ENCODE measurements around the gene HRH3. TPM values are rescaled to one million over a fixed set of nuclear protein-coding genes. Genes with fewer than 3 reads are reported as not detected.
A peak's percentile ranks its signal among the peaks of the same experiment; 100 is the strongest.

Gene HRH3
- total RNA-seq, 1 donor, result not detected

DNA sequence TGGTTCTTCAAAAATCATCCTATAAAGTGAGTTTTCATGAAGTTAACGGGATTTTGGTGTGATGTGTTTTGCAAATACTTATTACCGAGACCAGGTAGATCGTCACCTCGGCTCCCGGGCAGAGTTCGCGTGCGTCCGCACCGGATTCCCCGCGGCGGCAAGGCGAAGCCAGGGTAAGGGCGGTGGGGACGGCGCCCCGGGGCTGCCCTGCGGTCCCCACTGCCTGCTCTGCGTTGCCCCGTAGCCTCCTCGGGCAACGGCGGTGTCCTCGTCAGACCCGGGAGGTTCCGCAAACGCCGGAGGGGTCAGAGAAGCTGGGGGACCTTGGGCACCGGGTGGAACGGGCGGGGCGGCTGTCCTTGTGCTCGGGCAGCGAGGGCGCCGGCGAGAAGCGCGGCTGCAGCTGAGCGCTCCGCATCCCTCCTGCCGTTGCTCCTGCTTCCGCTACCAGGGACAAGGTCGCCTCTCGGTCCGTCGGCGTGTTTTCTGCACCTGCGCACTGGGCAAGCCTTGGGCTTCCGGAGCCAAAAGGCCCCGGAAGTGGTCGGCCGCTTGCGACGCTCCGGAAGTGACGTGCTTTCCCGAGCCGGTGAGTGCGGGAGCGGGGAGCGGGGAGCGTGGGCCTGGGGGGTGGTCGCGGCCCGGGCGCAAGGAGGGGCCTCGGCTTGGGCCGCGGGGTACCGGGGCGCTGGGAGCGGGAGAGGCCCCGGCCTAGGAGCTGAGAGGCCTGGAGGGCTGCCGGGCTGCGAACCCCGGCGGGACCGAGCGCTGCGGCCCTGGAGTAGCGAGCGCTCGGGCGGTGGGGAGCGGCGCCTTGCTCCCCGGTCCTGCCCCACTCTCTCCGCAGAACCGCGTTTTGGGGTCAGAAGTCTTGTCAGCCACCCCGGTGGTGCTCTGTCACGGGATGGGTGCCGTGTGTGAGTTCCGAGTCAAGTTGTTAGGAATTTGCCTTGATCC is 37.3 kb downstream of the HRH3 start, which contains the start of gene MTG2:
MTG2 (plus strand) TSS at position 560 of the 957 bp plus-strand sequence. CDS start 10,393 bp downstream, outside the sequence.
- peak; percentile 86 to 98 (median 96) for DNase-seq (ENCODE audit: low read depth in 2 of 3, low spot score in 2 of 3)

DNA sequence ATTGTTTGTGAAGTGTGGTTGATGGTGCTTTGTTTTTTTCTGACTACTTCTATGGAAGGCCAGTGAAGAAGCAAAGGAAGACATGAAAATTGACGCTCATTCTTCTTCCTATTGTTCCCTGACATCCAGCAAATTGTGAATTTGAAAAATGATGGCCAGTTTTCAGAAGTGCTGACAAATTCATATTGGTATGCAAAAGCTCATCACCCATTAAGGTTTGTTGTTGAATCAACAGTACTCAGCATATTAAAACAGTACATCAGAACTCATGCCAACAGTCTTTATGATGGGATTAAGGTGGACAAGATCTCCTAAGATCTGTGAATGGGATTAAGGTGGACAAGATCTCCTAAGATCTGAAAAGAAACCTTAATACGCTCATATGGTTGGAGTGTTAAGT is 38.3 kb downstream of the HRH3 start:
- DNase-seq (ENCODE audit: low read depth in 2 of 3, low spot score in 2 of 3), result no peak

DNA sequence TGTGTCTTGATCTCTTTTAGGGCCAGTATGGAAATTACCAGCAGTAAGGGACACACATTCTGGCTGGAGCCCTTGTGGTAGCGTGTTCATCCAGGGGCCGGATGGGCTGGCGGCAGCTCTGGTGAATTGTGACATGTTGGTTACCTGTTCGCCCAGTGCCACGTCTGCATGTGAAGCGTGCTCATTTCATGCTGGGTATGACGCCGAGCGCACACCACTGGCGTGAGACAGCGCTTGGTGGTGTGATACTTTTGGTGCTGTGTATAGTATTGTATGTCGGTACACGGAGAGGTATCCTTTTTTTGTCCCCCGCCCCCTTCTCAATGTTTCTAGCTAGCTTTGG is 40.9 kb downstream of the HRH3 start:
- DNase-seq (ENCODE audit: low read depth in 2 of 3, low spot score in 2 of 3), result no peak

GRCh38 chr20:62178316-62179161 is 41.5 kb downstream of the HRH3 start:
- DNase-seq (ENCODE audit: low read depth in 2 of 3, low spot score in 2 of 3), result no peak

GRCh38 chr20:62177307-62177706 is 42.8 kb downstream of the HRH3 start:
- DNase-seq (ENCODE audit: low read depth in 2 of 3, low spot score in 2 of 3), result no peak

DNA sequence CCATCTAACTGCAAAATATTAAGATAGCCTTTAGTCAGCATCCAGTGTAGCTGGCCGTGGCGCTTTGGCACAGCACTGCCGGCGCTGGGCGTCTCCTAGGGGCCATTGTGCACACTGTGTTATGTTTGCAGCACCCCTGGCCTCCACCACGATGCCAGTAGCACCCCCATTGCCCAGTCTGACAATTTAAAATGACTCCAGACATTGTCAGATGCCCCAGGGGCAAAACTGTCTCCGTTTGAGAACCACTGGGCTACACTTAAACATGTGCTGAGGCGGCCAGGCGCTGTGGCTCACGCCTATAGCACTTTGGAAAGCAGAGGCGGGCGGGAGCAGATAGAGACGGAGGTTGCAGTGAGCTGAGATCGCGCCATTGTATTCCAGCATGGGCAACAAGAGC is 43.2 kb downstream of the HRH3 start:
- DNase-seq (ENCODE audit: low read depth in 2 of 3, low spot score in 2 of 3), result no peak

DNA sequence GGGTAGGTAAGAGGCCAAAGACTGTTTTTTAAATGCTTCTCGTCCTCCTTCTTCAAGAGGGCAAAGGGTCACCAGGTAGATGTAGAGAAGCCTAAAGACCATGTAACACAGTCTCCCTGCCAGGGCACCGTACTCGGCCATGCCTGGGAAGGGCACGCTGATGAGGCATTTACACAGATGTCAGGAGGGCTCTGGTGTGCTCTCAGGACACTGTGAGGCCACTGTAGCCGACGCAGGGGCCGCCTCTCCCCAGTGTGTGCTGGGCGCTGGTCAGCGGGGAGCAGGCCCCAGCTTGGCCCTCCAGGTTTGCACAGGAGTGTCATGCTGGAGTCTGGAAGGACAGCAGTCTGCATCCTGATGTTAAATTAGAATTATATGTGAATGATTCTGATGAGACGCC is 44.4 kb downstream of the HRH3 start:
- DNase-seq (ENCODE audit: low read depth in 2 of 3, low spot score in 2 of 3), result no peak

DNA sequence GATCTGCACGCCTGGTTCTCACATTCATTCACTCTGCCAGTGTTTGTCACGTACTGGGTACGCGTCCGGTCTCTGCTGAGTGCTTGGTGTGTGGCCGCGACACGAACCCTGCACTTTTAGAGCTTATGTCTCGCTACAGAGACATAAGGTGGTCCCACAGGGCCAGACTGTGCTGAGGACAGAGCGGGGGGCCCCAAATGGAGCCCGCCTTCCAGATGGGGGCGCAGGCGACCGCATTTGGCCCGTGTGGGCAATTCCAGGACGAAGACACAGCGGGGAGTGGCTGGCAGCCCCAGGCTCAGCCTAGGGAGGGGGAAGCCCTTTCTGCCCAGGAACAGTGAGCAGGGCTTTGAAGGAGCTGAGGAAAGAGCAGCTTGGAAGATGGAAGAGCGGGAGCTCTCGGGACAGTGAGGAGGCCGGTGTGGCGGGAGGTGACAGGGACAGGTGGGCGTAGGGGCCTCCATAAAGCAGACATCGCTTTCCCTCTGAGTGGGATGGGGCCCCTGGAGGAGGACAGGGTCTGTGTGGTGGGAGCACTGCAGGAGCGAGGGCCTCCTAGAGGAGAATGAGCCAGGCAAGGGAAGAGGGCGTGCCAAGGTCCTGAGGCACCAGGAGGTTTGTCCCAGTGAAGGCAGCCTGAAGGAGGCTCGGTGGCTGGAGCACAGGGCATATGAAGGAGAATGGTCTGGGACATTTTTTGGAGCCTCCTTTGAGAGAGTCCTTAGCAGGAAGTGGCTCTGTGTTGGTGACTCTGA is 45.0 kb downstream of the HRH3 start:
- no peak for DNase-seq (ENCODE audit: low read depth in 2 of 3, low spot score in 2 of 3)

DNA sequence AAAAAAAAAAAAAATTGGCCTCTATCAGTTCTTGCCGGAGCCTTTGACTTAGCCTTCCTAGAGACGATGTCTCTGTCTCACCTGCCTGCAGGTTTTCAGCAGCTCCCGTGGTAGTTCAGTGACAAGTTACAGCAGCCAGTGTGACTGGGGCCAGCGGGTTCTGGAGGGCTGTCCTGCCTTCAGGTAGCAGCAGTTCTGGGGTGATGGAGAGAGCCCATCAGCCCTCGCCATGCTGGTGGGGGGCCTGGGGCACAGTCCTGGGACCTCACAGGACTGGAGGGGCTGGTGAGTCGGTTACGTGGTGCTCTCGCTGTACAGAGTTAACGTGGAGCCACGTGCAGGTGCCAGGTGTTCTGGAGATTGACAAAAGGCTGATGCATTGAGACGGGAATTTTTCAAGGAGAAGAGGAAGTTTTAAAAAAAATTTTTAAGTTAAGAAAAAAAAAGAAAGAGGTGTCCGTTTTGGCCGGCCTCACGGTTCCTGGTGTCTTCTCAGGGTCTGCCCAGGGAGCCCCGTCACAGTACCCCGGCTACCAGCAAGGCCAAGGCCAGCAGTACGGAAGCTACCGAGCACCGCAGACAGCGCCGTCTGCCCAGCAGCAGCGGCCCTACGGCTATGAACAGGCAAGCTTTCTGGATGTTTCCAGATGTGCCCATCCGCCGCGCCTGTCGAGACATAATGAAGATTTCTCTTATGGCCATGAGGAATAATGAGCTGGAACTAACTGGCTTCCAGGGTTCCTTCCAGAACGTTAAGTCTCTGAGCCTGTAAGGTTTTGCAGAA is 45.9 kb downstream of the HRH3 start:
- DNase-seq (ENCODE audit: low read depth in 2 of 3, low spot score in 2 of 3), result no peak

DNA sequence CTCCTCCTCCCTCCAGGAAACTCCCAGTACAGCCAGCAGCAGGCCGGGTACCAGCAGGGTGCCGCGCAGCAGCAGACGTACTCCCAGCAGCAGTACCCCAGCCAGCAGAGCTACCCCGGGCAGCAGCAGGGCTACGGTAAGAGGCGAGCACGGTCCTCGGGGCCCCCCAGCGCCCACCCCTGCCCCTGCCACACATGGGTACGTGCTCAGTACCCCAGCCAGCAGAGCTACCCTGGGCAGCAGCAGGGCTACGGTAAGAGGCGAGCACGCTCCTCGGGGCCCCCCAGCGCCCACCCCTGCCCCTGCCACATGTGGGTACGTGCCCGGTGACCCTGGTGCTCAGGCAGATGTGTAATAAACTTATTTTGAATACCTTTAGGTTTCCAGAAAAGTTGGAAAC is 47.4 kb downstream of the HRH3 start:
- DNase-seq (ENCODE audit: low read depth in 2 of 3, low spot score in 2 of 3), result no peak

DNA sequence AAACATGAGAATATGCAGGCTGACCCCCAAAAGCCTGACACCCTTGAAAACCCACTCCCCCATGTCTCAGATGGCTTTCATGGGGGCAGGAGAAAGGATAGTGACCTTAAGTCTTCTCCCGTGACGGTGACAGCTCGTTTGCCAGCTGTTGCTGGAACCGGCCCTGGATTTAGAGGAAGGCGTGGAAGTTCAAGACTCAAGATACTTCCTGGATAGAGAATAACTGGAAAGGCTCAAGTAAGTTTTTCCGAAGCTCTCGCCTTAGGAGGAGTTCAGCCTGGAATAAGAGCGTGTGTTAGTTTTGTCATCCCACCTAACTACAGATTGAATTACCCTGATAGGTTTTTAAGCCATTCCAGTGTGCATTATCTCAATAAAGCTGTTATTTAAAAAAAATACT is 48.8 kb downstream of the HRH3 start:
- DNase-seq (ENCODE audit: low read depth in 2 of 3, low spot score in 2 of 3), result no peak

DNA sequence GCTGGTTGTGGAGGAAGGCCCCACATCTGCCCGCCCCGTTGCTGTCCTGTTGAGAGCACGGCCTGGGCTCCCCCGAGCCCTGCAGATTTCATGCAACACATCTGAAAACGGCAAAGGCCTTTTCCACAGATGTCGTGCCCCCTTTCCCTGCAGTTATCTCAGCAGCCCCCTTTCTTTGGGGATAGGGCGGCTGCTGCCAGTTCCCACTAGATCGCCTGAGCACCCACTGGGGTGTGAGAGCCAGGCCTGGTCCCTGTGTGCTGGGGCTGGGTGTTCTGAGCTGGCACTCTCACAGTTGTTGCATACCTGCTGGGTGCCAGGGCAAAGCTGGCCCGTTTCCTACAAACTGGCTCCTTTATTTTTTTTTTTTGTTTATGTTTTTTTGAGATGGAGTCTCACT is 49.5 kb downstream of the HRH3 start:
- no peak for DNase-seq (ENCODE audit: low read depth in 2 of 3, low spot score in 2 of 3)

DNA sequence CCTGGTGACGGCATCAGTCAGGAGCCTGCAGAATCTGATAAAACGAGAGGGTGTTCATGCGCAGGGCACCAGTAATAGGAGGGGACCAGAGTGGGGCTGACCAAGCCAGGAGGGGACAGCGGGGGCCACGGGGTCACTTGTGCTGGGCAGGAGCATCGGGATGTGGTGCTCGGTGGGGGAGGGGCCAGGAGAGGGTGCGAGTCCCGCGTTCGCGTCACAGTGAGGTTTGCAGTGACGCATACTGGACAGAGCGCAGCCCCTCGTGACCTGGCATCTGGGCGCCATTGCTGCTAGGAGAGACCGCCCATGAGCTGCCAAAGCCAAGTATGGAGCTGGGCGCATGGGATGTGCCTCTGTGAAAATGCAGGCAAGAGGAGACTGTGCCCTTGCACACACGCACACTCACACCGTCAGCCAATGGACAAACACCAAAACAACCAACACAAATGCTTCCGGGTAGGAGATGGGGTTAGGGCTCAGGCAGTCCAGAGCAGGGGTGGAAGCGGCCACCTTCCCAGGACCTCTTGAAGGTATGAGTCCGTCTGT is 51.1 kb downstream of the HRH3 start:
- no peak for DNase-seq (ENCODE audit: low read depth in 2 of 3, low spot score in 2 of 3)

- no peak for DNase-seq (ENCODE audit: low read depth in 2 of 3, low spot score in 2 of 3)
Measured at GRCh38 chr20:62168061-62168460, 52.0 kb downstream of the HRH3 start.

DNA sequence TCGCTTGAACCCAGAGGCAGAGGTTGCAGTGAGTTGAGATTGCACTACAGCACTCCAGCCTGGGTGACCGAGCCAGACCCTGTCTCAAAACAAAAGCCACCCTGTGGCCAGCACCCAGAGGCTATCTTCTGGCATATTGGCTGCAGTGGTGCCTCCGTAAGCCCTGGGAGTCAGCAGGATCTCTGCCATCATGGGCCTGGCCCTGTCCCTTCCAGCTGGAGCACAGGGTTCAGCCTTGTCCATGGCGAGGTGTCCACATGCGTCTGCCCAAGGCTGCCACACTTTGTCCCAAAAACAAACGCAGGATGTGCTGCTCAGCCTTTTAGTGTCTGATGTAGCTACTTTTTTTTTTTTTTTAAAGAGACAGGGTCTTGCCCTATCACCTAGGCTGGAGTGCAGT is 52.6 kb downstream of the HRH3 start:
- no peak for DNase-seq (ENCODE audit: low read depth in 2 of 3, low spot score in 2 of 3)

DNA sequence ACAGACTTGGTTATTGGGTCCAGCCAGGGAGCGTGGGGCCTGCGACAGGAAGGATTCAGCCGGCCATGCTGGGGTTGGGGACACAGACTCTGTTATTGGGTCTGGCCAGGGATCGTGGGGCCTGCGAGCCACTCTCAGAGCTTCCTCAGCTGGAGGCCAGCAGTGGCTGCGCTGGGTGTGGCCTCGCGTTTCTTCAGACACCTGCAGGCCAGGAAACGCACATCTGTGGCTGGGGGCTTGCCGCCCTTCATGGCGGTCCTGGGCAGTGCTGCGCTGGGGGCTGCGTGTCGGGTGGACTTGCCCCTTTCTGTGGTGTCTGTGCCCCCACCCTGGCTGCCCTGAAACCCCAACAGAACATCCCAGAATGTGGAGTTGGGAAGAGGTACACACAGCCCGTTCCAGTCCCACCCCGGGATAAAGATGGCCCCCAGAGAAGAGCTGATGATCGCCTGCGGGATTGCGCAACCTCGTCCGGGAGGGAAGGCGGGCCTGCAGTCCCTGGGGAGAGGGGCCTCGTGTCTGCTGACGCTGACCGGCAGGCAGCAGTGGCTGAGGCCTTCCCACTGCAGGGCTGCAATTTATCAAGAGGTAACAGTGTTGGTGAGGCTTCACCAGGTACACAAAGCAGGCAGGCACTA is 54.2 kb downstream of the HRH3 start:
- no peak for DNase-seq (ENCODE audit: low read depth in 2 of 3, low spot score in 2 of 3)
